Keratinocyte (primary cell): ENCODE data around the gene CST4. TPM values are rescaled to one million over a fixed set of nuclear protein-coding genes. Genes with fewer than 3 reads are reported as not detected.

Source experiments
- DNase-seq: peaks from one replicate; pipeline ENCODE4 v3.0.0-alpha.2; 2011; ENCODE audit warnings: low read depth, missing footprints, low spot score
- FAIRE-seq: peaks from 2 replicates; lab custom pipeline; 2011; peaks lifted over from hg19 to GRCh38; lab: Jason Lieb, UNC
- H2AFZ ChIP-seq: 2 replicates; pipeline ENCODE4 v1.6.0; 2012; ENCODE audit warnings: low read length, control low read depth, inconsistent platforms; ENCODE audit not compliant: control insufficient read depth
- H3K27ac ChIP-seq: 2 replicates; pipeline ENCODE4 v1.5.1; 2011; ENCODE audit warnings: low read length; ENCODE audit not compliant: control insufficient read depth, insufficient read depth
- H3K27me3 ChIP-seq: 3 replicates; pipeline ENCODE4 v1.6.0; 2011; ENCODE audit warnings: low read length; ENCODE audit not compliant: control insufficient read depth, insufficient read depth; ENCODE audit errors: extremely low read depth
- H3K36me3 ChIP-seq, 2 experiments: 2 replicates in 1 of 2; 3 replicates in 1 of 2; pipeline ENCODE4 v1.5.1; 2011; ENCODE audit warnings: low read length in 2 of 2, mild to moderate bottlenecking in 1 of 2; ENCODE audit not compliant: control insufficient read depth in 2 of 2, insufficient read depth in 2 of 2; ENCODE audit errors: extremely low read depth in 1 of 2
- H3K4me1 ChIP-seq: 3 replicates; pipeline ENCODE4 v1.5.1; 2011; ENCODE audit warnings: low read length; ENCODE audit not compliant: control insufficient read depth, insufficient read depth; ENCODE audit errors: extremely low read depth
- H3K4me2 ChIP-seq: 3 replicates; pipeline ENCODE4 v1.6.0; 2011; ENCODE audit warnings: low read depth, low read length; ENCODE audit not compliant: control insufficient read depth, insufficient read depth; ENCODE audit errors: extremely low read depth
- H3K4me3 ChIP-seq, 3 experiments: fragments of 200-600 bp in 1 of 3; sonication (generic) in 1 of 3; 2 replicates in 2 of 3; 3 replicates in 1 of 3; pipeline ENCODE4 v1.5.1; 2011 to 2016; ENCODE audit warnings: low read length in 3 of 3, mild to moderate bottlenecking in 3 of 3, control low read depth in 2 of 3, inconsistent platforms in 1 of 3, low read depth in 1 of 3, mixed read lengths in 1 of 3, mixed run types in 1 of 3, moderate library complexity in 1 of 3; ENCODE audit not compliant: control insufficient read depth in 2 of 3, insufficient read depth in 2 of 3; ENCODE audit errors: extremely low read depth in 1 of 3
- H3K79me2 ChIP-seq: 2 replicates; pipeline ENCODE4 v1.6.0; 2012; ENCODE audit warnings: low read length; ENCODE audit not compliant: control insufficient read depth, insufficient read depth
- H3K9ac ChIP-seq: 3 replicates; pipeline ENCODE4 v1.6.0; 2011; ENCODE audit warnings: low read length; ENCODE audit not compliant: control insufficient read depth, insufficient read depth; ENCODE audit errors: extremely low read depth
- H3K9me1 ChIP-seq: 3 replicates; pipeline ENCODE4 v1.6.0; 2011; ENCODE audit warnings: low read length; ENCODE audit not compliant: control insufficient read depth, insufficient read depth; ENCODE audit errors: extremely low read depth
- H3K9me3 ChIP-seq: 2 replicates; pipeline ENCODE4 v1.5.1; 2012; ENCODE audit warnings: low read depth, low read length; ENCODE audit not compliant: control insufficient read depth
- H4K20me1 ChIP-seq: 3 replicates; pipeline ENCODE4 v1.6.0; 2011; ENCODE audit warnings: low read length; ENCODE audit not compliant: control insufficient read depth, insufficient read depth; ENCODE audit errors: extremely low read depth
- CTCF ChIP-seq, 3 experiments: IDR thresholded peaks in 1 of 3; conservative IDR thresholded peaks in 1 of 3; optimal IDR thresholded peaks in 1 of 3; 2 replicates in 2 of 3; 3 replicates in 1 of 3; pipeline versions ENCODE3 to v1.5.1; 2011; ENCODE audit warnings: low read length in 3 of 3, mild to moderate bottlenecking in 3 of 3, moderate library complexity in 2 of 3, control low read depth in 1 of 3, inconsistent platforms in 1 of 3; ENCODE audit not compliant: insufficient read depth in 2 of 3; ENCODE audit errors: extremely low read depth in 1 of 3
- EZH2 ChIP-seq: IDR thresholded peaks from one replicate; pipeline ENCODE4 v1.6.1; 2012; ENCODE audit warnings: inconsistent platforms, mild to moderate bottlenecking, low read length, moderate library complexity
- dilution Hi-C: fragments of 300-500 bp; cut with MboI; formaldehyde crosslinking; loops from one replicate; pipeline ENCODE4 v1.7.0; 2020; ENCODE audit warnings: low sequenced_read_pairs; ENCODE audit not compliant: extremely low pct_ligation_motif_present
- polyA plus RNA-seq, 5 experiments: library from polyadenylated mRNA; depleted of rRNA in 3 of 5; stranded (reverse) in 3 of 5; stranded (forward) in 1 of 5; unstranded in 1 of 5; fragments of >200 nt; gene quantifications; 1 replicate in 1 of 5; 2 replicates in 3 of 5; 3 replicates in 1 of 5; pipeline versions ENCODE4 v1.2.1 to v1.2.3, GENCODE V29; 2011 to 2012; ENCODE audit warnings: missing spikeins in 2 of 5, low read depth in 1 of 5, low replicate concordance in 1 of 5

The CST4 gene
- polyA plus RNA-seq, 1 donor (not counting 4 experiments of a cell fraction or from before 2014, with no cell fraction given), result not detected

GRCh38 chr20:23653400-23653938 lies 35.4 kb downstream of the CST4 start:
- no peak overlapping the region for H3K9ac ChIP-seq
- no peaks in the 10 kb centered on the region for H3K9me3 ChIP-seq
- no peak overlapping the region for H3K4me3 ChIP-seq
- H3K79me2 ChIP-seq, result no peaks in the 10 kb centered on the region
- H3K27ac ChIP-seq, result no peak overlapping the region
- dilution Hi-C loops, result no loop called here
- FAIRE-seq (no peak), DNase-seq (no peak)
- no peak overlapping the region for H2AFZ ChIP-seq
- H3K9me1 ChIP-seq, result no peaks in the 10 kb centered on the region
- no peak overlapping the region for H3K4me2 ChIP-seq
- no peaks in the 10 kb centered on the region for H4K20me1 ChIP-seq
- no peaks in the 10 kb centered on the region for H3K36me3 ChIP-seq
- peaks cover 8% of the 10 kb centered on the region for H3K4me1 ChIP-seq
- no peaks in the 10 kb centered on the region for H3K27me3 ChIP-seq
- TF ChIP-seq EZH2, result no peak
- TF ChIP-seq CTCF (optimal IDR thresholded peaks at IDR 0.05 in 1 of 3, IDR thresholded peaks at IDR 0.05 in 1 of 3, conservative IDR thresholded peaks at IDR 0.05 in 1 of 3; ENCODE audit: extremely low read depth in 1 of 3, insufficient read depth in 2 of 3, low read length in 3 of 3), result no peak

- Histone ChIP-seq H3K9me3 (no peaks in the 10 kb centered on the region), H3K27me3 (no peaks in the 10 kb centered on the region), H3K4me2 (no peak overlapping the region), H4K20me1 (no peaks in the 10 kb centered on the region), H3K4me1 (peaks cover 8% of the 10 kb centered on the region), H3K9ac (no peak overlapping the region), H3K4me3 (no peak overlapping the region), H3K79me2 (no peaks in the 10 kb centered on the region), H3K36me3 (no peaks in the 10 kb centered on the region), H3K9me1 (no peaks in the 10 kb centered on the region), H3K27ac (no peak overlapping the region), H2AFZ (no peak overlapping the region)
- DNase-seq, result no peak
- dilution Hi-C loops, result no loop called here
- FAIRE-seq, result no peak
- TF ChIP-seq EZH2 (no peak), CTCF (optimal IDR thresholded peaks at IDR 0.05 in 1 of 3, IDR thresholded peaks at IDR 0.05 in 1 of 3, conservative IDR thresholded peaks at IDR 0.05 in 1 of 3; ENCODE audit: extremely low read depth in 1 of 3, insufficient read depth in 2 of 3, low read length in 3 of 3) (no peak)
These were observed 35.9 kb downstream of the CST4 start for GRCh38 chr20:23652926-23653325.
